Measurements from ENCODE around the gene NTRK1. TPM values are rescaled to one million over a fixed set of nuclear protein-coding genes. Genes with fewer than 3 reads are reported as not detected.
A peak's percentile ranks its signal among the peaks of the same experiment; 100 is the strongest.

NTRK1 gene
- total RNA-seq, 6 experiments from 2014 or later = not detected

DNA sequence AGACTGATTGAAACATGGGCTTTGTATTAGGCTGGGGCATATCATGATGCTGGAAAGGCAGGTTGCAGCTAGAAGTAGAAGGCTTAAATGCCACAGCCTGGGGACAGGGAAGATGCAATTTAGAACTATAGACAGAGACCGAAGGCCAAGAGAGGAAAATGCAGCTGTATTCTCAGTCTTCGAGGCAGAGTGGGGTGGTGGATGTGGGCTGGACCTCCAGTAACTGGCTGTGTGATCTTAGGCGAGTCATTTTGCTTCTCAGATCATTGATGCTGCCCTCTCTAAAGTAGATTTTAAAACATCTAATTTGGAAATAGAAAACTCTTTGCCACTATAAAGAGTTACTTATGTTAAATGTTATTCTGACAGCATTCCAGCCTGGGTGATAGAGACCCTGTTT lies 26.3 kb upstream of the NTRK1 start:
- no peaks in the 10 kb centered on the region for H3K36me3 ChIP-seq
- TF ChIP-seq, protein P1, sequence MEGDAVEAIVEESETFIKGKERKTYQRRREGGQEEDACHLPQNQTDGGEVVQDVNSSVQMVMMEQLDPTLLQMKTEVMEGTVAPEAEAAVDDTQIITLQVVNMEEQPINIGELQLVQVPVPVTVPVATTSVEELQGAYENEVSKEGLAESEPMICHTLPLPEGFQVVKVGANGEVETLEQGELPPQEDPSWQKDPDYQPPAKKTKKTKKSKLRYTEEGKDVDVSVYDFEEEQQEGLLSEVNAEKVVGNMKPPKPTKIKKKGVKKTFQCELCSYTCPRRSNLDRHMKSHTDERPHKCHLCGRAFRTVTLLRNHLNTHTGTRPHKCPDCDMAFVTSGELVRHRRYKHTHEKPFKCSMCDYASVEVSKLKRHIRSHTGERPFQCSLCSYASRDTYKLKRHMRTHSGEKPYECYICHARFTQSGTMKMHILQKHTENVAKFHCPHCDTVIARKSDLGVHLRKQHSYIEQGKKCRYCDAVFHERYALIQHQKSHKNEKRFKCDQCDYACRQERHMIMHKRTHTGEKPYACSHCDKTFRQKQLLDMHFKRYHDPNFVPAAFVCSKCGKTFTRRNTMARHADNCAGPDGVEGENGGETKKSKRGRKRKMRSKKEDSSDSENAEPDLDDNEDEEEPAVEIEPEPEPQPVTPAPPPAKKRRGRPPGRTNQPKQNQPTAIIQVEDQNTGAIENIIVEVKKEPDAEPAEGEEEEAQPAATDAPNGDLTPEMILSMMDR (IDR thresholded peaks at IDR 0.05) = no peak
- TF ChIP-seq POLR2A (IDR thresholded peaks at IDR 0.05) = no peak
- DNase-seq (no peak), ATAC-seq (no peak)
- 48% methylated on average over 3 of the region's 3 CpGs for WGBS (ENCODE audit: insufficient coverage, low coverage, low lambda C conversion rate, missing lambda C conversion rate)
- no peaks in the 10 kb centered on the region for H3K27me3 ChIP-seq
- intact Hi-C loops (cut with DNase I) = no loop called here
- H3K4me3 ChIP-seq = no peak overlapping the region
- H3K4me1 ChIP-seq = no peaks in the 10 kb centered on the region
- no peak overlapping the region for H3K27ac ChIP-seq
- no peaks in the 10 kb centered on the region for H3K9me3 ChIP-seq

DNA sequence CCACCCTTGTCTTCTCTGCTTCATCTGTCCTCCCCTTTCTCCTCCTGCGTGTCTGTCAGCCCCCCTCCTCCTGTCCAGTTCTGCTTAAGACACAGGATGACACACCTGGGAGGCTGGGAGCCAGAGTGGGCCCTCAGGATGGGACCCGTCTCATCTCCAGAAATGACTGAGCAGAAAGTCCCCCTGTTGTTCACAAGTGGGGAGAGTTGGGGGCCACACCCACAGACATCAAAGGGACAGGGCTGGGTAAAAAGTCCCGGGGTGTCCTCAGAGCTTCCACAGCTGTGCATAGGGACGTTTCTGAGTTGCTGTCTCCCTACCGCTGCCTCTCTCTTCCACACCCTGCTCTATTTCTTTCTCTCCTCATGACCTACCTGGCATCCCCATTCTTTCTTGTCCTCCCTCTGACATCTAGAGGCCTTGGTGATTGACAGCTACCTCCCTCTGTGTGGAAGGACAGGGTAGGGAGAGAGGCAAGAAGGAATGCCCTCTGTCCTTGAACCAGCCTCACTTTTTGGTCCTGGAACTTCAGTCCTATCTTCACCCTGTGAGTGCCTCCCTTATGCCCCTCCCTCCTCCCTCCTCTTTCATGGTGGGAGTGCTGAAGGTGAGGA lies 24.5 kb upstream of the NTRK1 start:
- Histone ChIP-seq H3K36me3 (no peaks in the 10 kb centered on the region), H3K9me3 (no peaks in the 10 kb centered on the region), H3K4me3 (no peak overlapping the region), H3K4me1 (no peaks in the 10 kb centered on the region), H3K27me3 (no peaks in the 10 kb centered on the region), H3K27ac (no peak overlapping the region)
- WGBS (ENCODE audit: insufficient coverage, low coverage, low lambda C conversion rate, missing lambda C conversion rate) = 42% methylated on average over 5 of the region's 5 CpGs
- DNase-seq (no peak), ATAC-seq (no peak)
- TF ChIP-seq POLR2A (IDR thresholded peaks at IDR 0.05) = no peak
- TF ChIP-seq, protein P1 (IDR thresholded peaks at IDR 0.05) = no peak
- intact Hi-C loops (cut with DNase I) = no loop called here

DNA sequence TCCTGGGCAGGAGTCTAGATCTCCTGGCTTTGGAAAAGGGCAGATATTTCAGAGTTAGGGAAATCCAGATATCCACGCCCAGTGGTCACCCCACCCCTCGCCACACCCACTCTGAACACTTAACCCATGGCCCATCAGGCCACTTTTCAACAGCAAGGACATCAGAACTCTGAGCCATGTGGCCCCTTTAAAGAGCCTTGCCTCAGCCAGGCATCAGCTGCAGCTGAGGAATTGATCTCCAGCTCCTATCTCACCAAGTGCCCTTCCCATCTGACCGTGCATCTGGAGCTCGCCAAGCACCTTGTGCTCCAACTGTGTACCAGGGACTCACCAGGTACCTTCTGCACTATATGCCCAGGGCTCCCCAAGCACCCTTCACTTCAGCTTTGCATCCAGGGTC lies 23.8 kb upstream of the NTRK1 start:
- Histone ChIP-seq H3K4me1 (no peaks in the 10 kb centered on the region), H3K4me3 (no peak overlapping the region), H3K9me3 (no peaks in the 10 kb centered on the region), H3K27ac (no peak overlapping the region), H3K27me3 (no peaks in the 10 kb centered on the region), H3K36me3 (no peaks in the 10 kb centered on the region)
- ATAC-seq = no peak
- DNase-seq = no peak
- no peak for TF ChIP-seq POLR2A (IDR thresholded peaks at IDR 0.05)
- TF ChIP-seq, protein P1 (IDR thresholded peaks at IDR 0.05) = no peak
- intact Hi-C loops (cut with DNase I) = no loop called here
- 71% methylated on average over 1 of the region's 4 CpGs for WGBS (ENCODE audit: insufficient coverage, low coverage, low lambda C conversion rate, missing lambda C conversion rate)

DNA sequence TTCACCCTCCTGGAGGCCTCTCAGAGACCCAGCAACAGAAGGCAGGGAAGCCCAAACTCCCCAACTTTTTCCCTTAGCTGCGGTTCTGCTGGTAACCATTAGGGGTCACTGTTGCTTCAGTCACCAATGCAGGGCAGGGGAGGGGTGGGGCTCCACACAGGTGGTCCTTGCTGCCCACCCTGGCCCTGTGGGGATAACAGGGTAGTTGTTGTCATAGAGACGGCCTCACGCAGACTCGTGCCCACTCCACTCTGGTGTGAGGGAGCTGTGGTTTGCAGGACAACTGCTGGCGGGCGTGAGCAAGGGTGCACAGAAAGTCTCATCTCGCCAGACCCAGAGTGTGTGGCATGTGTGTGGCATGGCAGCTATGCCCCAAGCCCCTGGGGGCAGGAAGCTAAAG lies 21.7 kb upstream of the NTRK1 start:
- no peak for DNase-seq
- Histone ChIP-seq H3K36me3 (no peaks in the 10 kb centered on the region), H3K27me3 (no peaks in the 10 kb centered on the region), H3K27ac (no peak overlapping the region), H3K9me3 (no peaks in the 10 kb centered on the region), H3K4me1 (no peaks in the 10 kb centered on the region), H3K4me3 (no peak overlapping the region)
- ATAC-seq = peak; percentile 55 to 84 (median 72)
- WGBS (ENCODE audit: insufficient coverage, low coverage, low lambda C conversion rate, missing lambda C conversion rate) = no CpG with 5 or more reads among the region's 7 CpGs
- intact Hi-C loops (cut with DNase I) = no loop called here
- no peak for TF ChIP-seq POLR2A (IDR thresholded peaks at IDR 0.05)
- TF ChIP-seq, protein P1 (IDR thresholded peaks at IDR 0.05) = peak; percentile 76 to 84 (median 80)
